CD8-positive, alpha-beta memory T cell (primary cell): ENCODE data around the gene MPND. TPM values are rescaled to one million over a fixed set of nuclear protein-coding genes. Genes with fewer than 3 reads are reported as not detected.

Experiments used
- CTCF ChIA-PET: fragments of 350-600 bp; sonication (Branson Sonifier 250); formaldehyde crosslinking; loops from one replicate; lab custom pipeline; 2021; ENCODE audit warnings: antibody characterized with exemption; lab: Charles Lee
- POLR2A ChIA-PET: fragments of 350-600 bp; sonication (Branson Sonifier 250); formaldehyde crosslinking; loops from one replicate; lab custom pipeline; 2021; ENCODE audit warnings: antibody characterized with exemption; lab: Charles Lee
- DNase-seq, 5 donors: peaks; one replicate each; pipeline versions ENCODE4 v3.0.0 to v3.0.0-alpha.2; 2020 to 2022; ENCODE audit warnings: mixed read lengths in 1 of 5
- H3K27ac ChIP-seq: one replicate; pipeline ENCODE4 v1.7.0; 2013; ENCODE audit warnings: low read depth, mild to moderate bottlenecking, low read length, moderate library complexity
- H3K27me3 ChIP-seq: 2 replicates; pipeline ENCODE4 v1.7.0; 2013; ENCODE audit warnings: low read length, mild to moderate bottlenecking; ENCODE audit not compliant: insufficient read depth, poor library complexity, severe bottlenecking
- H3K36me3 ChIP-seq: 2 replicates; pipeline ENCODE4 v1.7.0; 2013; ENCODE audit warnings: mild to moderate bottlenecking, low read length, moderate library complexity; ENCODE audit not compliant: insufficient read depth
- H3K4me1 ChIP-seq: 2 replicates; pipeline ENCODE4 v1.7.0; 2013; ENCODE audit warnings: mild to moderate bottlenecking, low read length, moderate library complexity; ENCODE audit not compliant: insufficient read depth
- H3K4me3 ChIP-seq: 2 replicates; pipeline ENCODE4 v1.7.0; 2013; ENCODE audit warnings: mild to moderate bottlenecking, low read length
- H3K9me3 ChIP-seq: 2 replicates; pipeline ENCODE4 v1.7.0; 2013; ENCODE audit warnings: mild to moderate bottlenecking, low read length
- H3K27ac Mint-ChIP-seq, 8 donors: one replicate each; pipeline ENCODE4 v1.8.0; 2020 to 2021; ENCODE audit warnings: mixed read lengths in 8 of 8, mild to moderate bottlenecking in 6 of 8, inconsistent platforms in 3 of 8, moderate library complexity in 3 of 8
- H3K27me3 Mint-ChIP-seq, 2 donors: one replicate each; pipeline ENCODE4 v1.8.0; 2020 to 2021; ENCODE audit warnings: mixed read lengths in 2 of 2, mild to moderate bottlenecking in 1 of 2, moderate library complexity in 1 of 2
- H3K36me3 Mint-ChIP-seq, 3 donors: one replicate each; pipeline ENCODE4 v1.8.0; 2020 to 2021; ENCODE audit warnings: mixed read lengths in 3 of 3, inconsistent platforms in 1 of 3, mild to moderate bottlenecking in 1 of 3
- H3K4me1 Mint-ChIP-seq, 3 donors: one replicate each; pipeline ENCODE4 v1.8.0; 2020 to 2021; ENCODE audit warnings: mixed read lengths in 3 of 3, inconsistent platforms in 1 of 3, mild to moderate bottlenecking in 1 of 3
- H3K4me3 Mint-ChIP-seq, 7 donors: one replicate each; pipeline ENCODE4 v1.8.0; 2020 to 2021; ENCODE audit warnings: mixed read lengths in 7 of 7, mild to moderate bottlenecking in 6 of 7, moderate library complexity in 4 of 7, inconsistent platforms in 2 of 7
- H3K9me3 Mint-ChIP-seq, 5 donors: one replicate each; pipeline ENCODE4 v1.8.0; 2020 to 2022; ENCODE audit warnings: mixed read lengths in 5 of 5, mild to moderate bottlenecking in 3 of 5, moderate library complexity in 2 of 5, inconsistent platforms in 1 of 5
- polyA plus RNA-seq: library from polyadenylated mRNA; unstranded; fragments of 300-500 nt; fragmentation: Illumina TruSeq; gene quantifications from one replicate; pipeline ENCODE4 v1.2.3, GENCODE V29; 2021
- total RNA-seq, 2 experiments: library from RNA; stranded (reverse); gene quantifications; one replicate each; pipeline ENCODE4 v1.2.3, GENCODE V29; 2021

The MPND gene
- total and polyA plus RNA-seq, 3 experiments from 2014 or later = 8.4 to 18.3 (median 17.0) TPM

DNA sequence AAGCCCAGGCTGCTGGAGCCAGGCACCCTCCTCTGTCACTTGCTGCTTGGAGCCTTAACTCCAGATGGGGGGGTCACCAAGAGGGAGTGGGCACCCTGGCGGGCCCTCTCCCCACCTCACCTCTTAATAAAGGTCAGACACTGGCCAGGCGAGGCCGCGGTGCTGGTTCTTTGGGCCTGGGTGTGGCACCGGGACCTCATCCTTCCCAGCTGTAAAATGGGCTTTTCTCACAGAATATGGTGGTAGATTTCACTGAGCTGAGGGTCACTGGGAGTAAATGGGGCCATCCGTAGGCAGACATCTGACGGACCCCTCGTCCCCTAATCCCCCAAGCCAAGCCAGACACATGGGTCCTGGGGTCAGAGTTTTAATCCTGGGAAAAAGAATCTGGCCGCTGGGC, 19.7 kb upstream of the MPND start:
- peaks cover 2 to 4% of the 10 kb centered on the region in 2 donors for H3K27me3 Mint-ChIP-seq
- Histone ChIP-seq H3K27me3 (no peaks in the 10 kb centered on the region), H3K9me3 (no peaks in the 10 kb centered on the region), H3K4me3 (no peak overlapping the region), H3K36me3 (no peaks in the 10 kb centered on the region), H3K27ac (no peak overlapping the region), H3K4me1 (peaks cover 11% of the 10 kb centered on the region)
- H3K4me1 Mint-ChIP-seq = peaks cover 19 to 27% (median 23%) of the 10 kb centered on the region in 3 donors
- DNase-seq = no peak
- CTCF ChIA-PET = interaction anchor here (1.0 to 3.8 kb wide), 3 partner anchors 29 to 57 kb away, joined by 3 to 16 read pairs (median 14); no protein-coding TSS in a partner anchor
- H3K4me3 Mint-ChIP-seq = no peak overlapping the region
- no peaks in the 10 kb centered on the region for H3K36me3 Mint-ChIP-seq
- no peak overlapping the region for H3K27ac Mint-ChIP-seq
- POLR2A ChIA-PET = no interaction called here
- H3K9me3 Mint-ChIP-seq = peaks cover 0 to 5% (median 0%) of the 10 kb centered on the region in 5 donors

DNA sequence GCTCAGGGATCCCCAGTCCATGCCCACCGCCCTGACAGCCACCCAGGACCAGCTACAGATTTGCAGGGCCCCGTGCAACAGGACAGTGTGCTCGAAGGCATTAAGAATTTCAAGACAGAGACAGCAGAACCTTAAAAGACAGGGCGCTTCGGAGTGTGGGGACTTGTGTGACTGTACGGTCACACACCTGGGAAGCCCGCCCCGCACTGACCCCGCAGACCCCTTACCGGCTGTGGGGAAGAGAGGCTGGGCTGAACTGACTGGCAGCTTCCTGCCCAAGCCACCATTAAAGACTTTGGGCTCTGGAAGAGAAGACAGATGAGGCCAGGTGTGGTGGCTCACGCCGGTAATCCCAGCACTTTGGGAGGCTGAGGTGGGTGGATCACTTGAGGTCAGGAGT, 19.1 kb upstream of the MPND start:
- Mint-ChIP-seq H3K36me3 (no peaks in the 10 kb centered on the region), H3K9me3 (peaks cover 0 to 2% (median 0%) of the 10 kb centered on the region in 5 donors), H3K27ac (no peak overlapping the region), H3K4me1 (peaks cover 19 to 30% (median 24%) of the 10 kb centered on the region in 3 donors), H3K27me3 (peaks cover 2 to 4% of the 10 kb centered on the region in 2 donors), H3K4me3 (peak overlapping the region in 1 of 7 donors; percentile 34)
- no peaks in the 10 kb centered on the region for H3K36me3 ChIP-seq
- no peak overlapping the region for H3K27ac ChIP-seq
- H3K4me1 ChIP-seq = peaks cover 11% of the 10 kb centered on the region
- no peak for DNase-seq
- no peaks in the 10 kb centered on the region for H3K27me3 ChIP-seq
- H3K4me3 ChIP-seq = no peak overlapping the region
- no peaks in the 10 kb centered on the region for H3K9me3 ChIP-seq
- CTCF ChIA-PET = interaction anchor here (1.0 kb wide), 1 partner anchor 46 kb away, joined by 3 read pairs; no protein-coding TSS in a partner anchor
- POLR2A ChIA-PET = interaction anchor here (0.6 kb wide), 1 partner anchor 108 kb away, joined by 7 read pairs; no protein-coding TSS in a partner anchor

DNA sequence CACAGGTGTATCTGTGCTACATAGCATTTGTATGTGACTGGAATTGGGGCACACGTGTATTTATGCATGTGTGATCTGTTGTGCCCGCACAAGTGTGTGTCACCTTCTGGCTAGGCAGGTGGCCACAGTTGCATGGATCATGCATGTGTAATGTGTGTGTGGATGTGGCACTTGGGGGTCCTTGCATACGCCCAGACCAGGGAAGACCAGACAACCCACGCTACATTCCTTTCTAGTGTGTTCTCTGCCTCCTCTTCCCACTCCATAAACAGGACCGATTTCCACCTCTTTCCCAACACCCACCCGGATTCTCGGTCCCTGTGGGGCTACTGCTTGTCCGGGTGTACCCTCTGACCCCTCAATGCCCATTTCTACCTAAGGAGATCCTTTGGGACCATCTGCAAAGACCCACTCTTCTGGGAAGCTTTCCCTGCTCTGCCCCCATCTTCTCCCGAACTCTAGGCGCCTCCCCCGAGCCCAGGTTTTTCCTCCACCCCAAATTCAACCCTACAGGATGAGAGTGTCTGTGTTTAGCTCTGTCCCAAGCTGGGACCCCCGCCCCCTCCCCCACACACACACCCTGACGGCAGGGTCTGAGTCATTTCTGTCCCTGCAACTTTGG, 17.0 kb upstream of the MPND start:
- CTCF ChIA-PET = no interaction called here
- no peaks in the 10 kb centered on the region for H3K9me3 ChIP-seq
- DNase-seq = no peak
- H3K36me3 ChIP-seq = no peaks in the 10 kb centered on the region
- H3K27ac ChIP-seq = no peak overlapping the region
- peak overlapping the region; percentile 81 for H3K4me3 ChIP-seq
- Mint-ChIP-seq H3K9me3 (peaks cover 0 to 2% (median 0%) of the 10 kb centered on the region in 5 donors), H3K4me3 (peak overlapping the region; percentile 19 to 85 (median 68)), H3K36me3 (no peaks in the 10 kb centered on the region), H3K27me3 (peaks cover 2 to 4% of the 10 kb centered on the region in 2 donors), H3K4me1 (peaks cover 20 to 30% (median 24%) of the 10 kb centered on the region in 3 donors), H3K27ac (peak overlapping the region in 1 of 8 donors; percentile 80)
- H3K4me1 ChIP-seq = peaks cover 11% of the 10 kb centered on the region
- POLR2A ChIA-PET = no interaction called here
- H3K27me3 ChIP-seq = no peaks in the 10 kb centered on the region

DNA sequence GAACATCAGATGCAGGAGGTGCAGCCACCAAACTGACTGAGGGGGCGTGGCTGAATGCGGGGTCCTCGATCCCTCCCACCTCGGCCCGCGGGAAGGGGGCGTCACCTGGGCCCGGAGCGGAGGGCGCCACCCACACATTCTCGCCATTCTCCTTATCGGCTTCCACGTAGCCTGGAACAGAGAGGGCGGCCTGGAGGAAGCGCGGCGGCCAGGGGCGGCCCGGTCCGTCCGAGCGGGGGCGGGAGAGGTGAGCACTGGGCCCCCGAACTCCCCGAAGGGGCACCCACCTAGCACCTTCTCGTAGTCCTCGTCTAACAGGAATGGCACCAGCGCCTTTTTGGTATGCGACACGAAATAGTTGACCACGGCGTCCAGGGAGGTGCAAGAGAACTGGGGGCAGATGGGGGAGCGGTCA, 16.5 kb upstream of the MPND start:
- Histone ChIP-seq H3K9me3 (no peaks in the 10 kb centered on the region), H3K4me3 (peak overlapping the region; percentile 81), H3K4me1 (peaks cover 11% of the 10 kb centered on the region), H3K36me3 (no peaks in the 10 kb centered on the region), H3K27me3 (no peaks in the 10 kb centered on the region), H3K27ac (peak overlapping the region; percentile 47)
- POLR2A ChIA-PET = no interaction called here
- CTCF ChIA-PET = no interaction called here
- peaks cover 20 to 30% (median 24%) of the 10 kb centered on the region in 3 donors for H3K4me1 Mint-ChIP-seq
- H3K27me3 Mint-ChIP-seq = peaks cover 2 to 4% of the 10 kb centered on the region in 2 donors
- H3K27ac Mint-ChIP-seq = peak overlapping the region in 2 of 8 donors; percentile 38 to 75
- peak overlapping the region in 6 of 7 donors; percentile 80 to 86 (median 84) for H3K4me3 Mint-ChIP-seq
- DNase-seq = peak in 2 of 5 donors; percentile 19 to 34
- no peaks in the 10 kb centered on the region for H3K36me3 Mint-ChIP-seq
- peaks cover 0 to 2% (median 0%) of the 10 kb centered on the region in 5 donors for H3K9me3 Mint-ChIP-seq

DNA sequence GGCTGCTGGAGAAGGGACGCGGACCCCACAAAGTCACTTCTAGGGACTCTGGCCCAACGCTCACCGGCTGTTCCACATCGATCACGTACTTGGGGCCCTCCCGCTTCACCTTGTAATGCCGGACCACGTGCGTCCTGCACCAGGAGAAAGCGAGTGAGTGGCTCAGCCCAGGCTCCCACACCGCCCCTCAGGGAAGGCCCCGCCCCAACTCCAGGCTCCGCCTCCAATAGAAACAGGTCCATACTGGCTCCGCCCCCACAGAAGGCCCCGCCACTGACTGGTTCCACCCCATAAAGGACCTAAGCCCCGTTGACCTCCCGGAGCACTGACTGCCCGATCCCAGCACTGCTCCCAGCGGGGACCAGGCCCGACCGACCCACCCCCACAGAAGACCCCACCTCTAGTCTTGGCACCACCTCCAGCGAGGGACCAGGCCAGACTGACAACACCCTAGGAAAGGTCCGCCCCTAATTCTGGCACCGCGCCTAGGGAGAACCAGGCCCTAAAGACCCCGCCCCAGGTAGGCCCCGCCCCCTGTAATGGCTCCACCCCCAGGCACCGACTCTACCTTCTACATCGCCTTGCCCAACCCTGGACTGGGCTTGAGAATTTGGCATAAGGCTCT, 16.0 kb upstream of the MPND start:
- DNase-seq = peak; percentile 46 to 76 (median 58)
- H3K27ac Mint-ChIP-seq = peak overlapping the region in 7 of 8 donors; percentile 29 to 94 (median 60)

DNA sequence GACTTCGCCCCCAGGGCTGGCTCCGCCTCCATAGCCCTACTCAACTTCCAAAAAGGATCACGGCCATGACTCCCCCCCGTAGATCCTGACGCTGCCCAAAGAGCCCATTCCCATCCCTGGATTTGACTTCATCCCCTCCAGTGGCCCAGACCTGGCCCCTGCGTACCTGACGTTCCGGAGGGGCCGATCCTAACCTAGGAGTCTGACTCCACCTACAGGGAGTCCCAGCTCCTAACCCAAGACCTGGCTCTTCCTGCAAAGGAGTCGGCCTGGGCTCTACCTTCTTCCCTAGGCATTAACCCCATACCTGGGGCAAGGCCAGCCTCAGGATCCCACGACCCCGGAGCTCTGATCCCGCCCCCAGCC, 15.5 kb upstream of the MPND start:
- Histone ChIP-seq H3K27me3 (no peaks in the 10 kb centered on the region), H3K36me3 (no peaks in the 10 kb centered on the region), H3K9me3 (no peaks in the 10 kb centered on the region), H3K27ac (no peak overlapping the region), H3K4me3 (peak overlapping the region; percentile 81), H3K4me1 (peaks cover 11% of the 10 kb centered on the region)
- Mint-ChIP-seq H3K36me3 (no peaks in the 10 kb centered on the region), H3K27me3 (peaks cover 2 to 4% of the 10 kb centered on the region in 2 donors), H3K4me3 (peak overlapping the region; percentile 80 to 88 (median 83)), H3K27ac (peak overlapping the region in 5 of 8 donors; percentile 29 to 94 (median 68)), H3K4me1 (peaks cover 20 to 30% (median 24%) of the 10 kb centered on the region in 3 donors), H3K9me3 (peaks cover 0 to 2% (median 0%) of the 10 kb centered on the region in 5 donors)
- ChIA-PET CTCF (interaction anchor here (0.8 to 1.0 kb wide), 3 partner anchors 15 to 42 kb away, joined by 3 to 6 read pairs (median 4); no protein-coding TSS in a partner anchor), POLR2A (interaction anchor here (1.0 to 1.1 kb wide), 2 partner anchors 15 to 81 kb away, joined by 3 to 12 read pairs; partner anchors contain the start of genes MPND and YJU2)
- DNase-seq = no peak

More for the DNA sequence above, 16.0 kb upstream of the MPND start:
- Histone ChIP-seq H3K36me3 (no peaks in the 10 kb centered on the region), H3K27ac (peak overlapping the region; percentile 47), H3K4me3 (peak overlapping the region; percentile 81), H3K27me3 (no peaks in the 10 kb centered on the region), H3K4me1 (peaks cover 11% of the 10 kb centered on the region), H3K9me3 (no peaks in the 10 kb centered on the region)
- ChIA-PET CTCF (interaction anchor here (0.8 to 1.0 kb wide), 2 partner anchors 15 to 24 kb away, joined by 3 to 6 read pairs; no protein-coding TSS in a partner anchor), POLR2A (interaction anchor here (1.0 to 1.1 kb wide), 2 partner anchors 16 to 81 kb away, joined by 3 to 12 read pairs; partner anchors contain the start of genes MPND and YJU2)
- H3K4me1 Mint-ChIP-seq = peaks cover 20 to 30% (median 24%) of the 10 kb centered on the region in 3 donors
- peaks cover 2 to 4% of the 10 kb centered on the region in 2 donors for H3K27me3 Mint-ChIP-seq
- no peaks in the 10 kb centered on the region for H3K36me3 Mint-ChIP-seq
- H3K9me3 Mint-ChIP-seq = peaks cover 0 to 2% (median 0%) of the 10 kb centered on the region in 5 donors
- peak overlapping the region; percentile 80 to 88 (median 83) for H3K4me3 Mint-ChIP-seq

DNA sequence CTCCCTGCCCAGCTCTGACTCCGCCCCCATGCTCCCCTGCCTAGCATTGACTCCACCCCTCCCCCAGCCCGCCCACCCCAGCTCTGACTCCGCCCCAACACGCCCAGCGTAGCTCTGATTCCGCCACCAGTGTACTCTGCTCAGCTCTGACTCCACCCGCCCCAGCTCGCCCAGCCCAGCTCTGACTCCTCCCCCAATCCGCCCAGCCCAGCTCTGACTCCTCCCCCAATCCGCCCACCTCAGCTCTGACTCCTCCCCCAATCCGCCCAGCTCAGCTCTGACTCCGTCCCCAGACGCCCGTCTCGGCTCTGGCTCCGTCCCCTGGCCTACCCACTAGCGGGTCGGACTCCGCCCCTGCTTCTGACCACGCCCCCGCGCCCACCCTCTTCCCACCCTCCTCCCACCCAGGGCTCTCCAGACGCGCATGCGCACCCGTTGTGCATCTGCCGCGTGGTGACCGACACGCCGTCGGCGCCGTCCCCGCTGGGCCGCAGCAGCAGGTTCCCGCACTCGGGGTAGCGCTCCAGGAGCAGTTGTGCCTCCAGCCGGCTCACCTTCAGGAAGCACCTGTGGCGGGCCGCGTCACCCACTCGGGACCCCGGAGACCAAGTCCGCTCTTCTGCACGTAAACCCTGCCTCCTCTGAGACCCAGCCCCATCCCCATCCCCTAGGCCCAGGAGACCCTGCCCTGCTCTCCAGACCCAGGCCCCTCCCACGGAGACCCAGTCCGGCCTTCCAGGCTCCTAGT, 14.9 kb upstream of the MPND start:
- Mint-ChIP-seq H3K27ac (peak overlapping the region; percentile 35 to 94 (median 77)), H3K36me3 (no peaks in the 10 kb centered on the region), H3K4me3 (peak overlapping the region; percentile 80 to 91 (median 85)), H3K4me1 (peaks cover 20 to 30% (median 24%) of the 10 kb centered on the region in 3 donors), H3K9me3 (peaks cover 0 to 2% (median 0%) of the 10 kb centered on the region in 5 donors), H3K27me3 (peaks cover 2 to 4% of the 10 kb centered on the region in 2 donors)
- peak; percentile 78 to 96 (median 92) for DNase-seq
- H3K36me3 ChIP-seq = no peaks in the 10 kb centered on the region
- ChIA-PET POLR2A (interaction anchor here (1.0 to 1.1 kb wide), 2 partner anchors 14 to 82 kb away, joined by 3 to 12 read pairs; partner anchors contain the start of genes MPND and YJU2), CTCF (interaction anchor here (0.8 to 1.0 kb wide), 3 partner anchors 14 to 41 kb away, joined by 3 to 6 read pairs (median 4); no protein-coding TSS in a partner anchor)
- peak overlapping the region; percentile 81 for H3K4me3 ChIP-seq
- H3K27me3 ChIP-seq = no peaks in the 10 kb centered on the region
- H3K9me3 ChIP-seq = no peaks in the 10 kb centered on the region
- H3K27ac ChIP-seq = peak overlapping the region; percentile 38
- peaks cover 11% of the 10 kb centered on the region for H3K4me1 ChIP-seq
